NCI-H1092 (cell line): ENCODE measurements around the gene SMCR8.
"Not testable (repeated sequence)": the region's sequence is repeated elsewhere in the genome, so short reads cannot be mapped to it uniquely, and the experiment has no call there.

Experiments used
- DNase-seq: peaks from one replicate; lab custom pipeline; 2025; lab: John Stamatoyannopoulos, UW

Gene SMCR8

DNA sequence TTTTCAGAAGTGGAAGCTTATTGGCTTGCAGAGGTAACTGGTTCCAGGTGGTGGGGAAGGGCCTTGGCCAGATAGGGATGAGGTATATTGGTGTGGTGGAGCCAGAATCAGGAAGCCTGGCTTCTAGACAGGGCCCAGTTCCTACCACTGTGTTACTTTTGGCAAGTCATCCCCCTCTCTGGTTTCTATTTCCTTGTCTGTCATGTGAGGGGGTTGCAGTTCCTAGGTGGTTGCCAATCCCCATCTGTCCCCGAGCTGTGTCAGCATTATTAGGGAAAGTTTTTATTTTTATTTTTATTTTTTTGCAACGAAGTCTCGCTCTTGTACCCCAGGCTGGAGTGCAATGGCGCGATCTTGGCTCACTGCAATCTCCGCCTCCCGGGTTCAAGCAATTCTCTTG, 3.0 kb downstream of the SMCR8 start:
- DNase-seq = no peak

DNA sequence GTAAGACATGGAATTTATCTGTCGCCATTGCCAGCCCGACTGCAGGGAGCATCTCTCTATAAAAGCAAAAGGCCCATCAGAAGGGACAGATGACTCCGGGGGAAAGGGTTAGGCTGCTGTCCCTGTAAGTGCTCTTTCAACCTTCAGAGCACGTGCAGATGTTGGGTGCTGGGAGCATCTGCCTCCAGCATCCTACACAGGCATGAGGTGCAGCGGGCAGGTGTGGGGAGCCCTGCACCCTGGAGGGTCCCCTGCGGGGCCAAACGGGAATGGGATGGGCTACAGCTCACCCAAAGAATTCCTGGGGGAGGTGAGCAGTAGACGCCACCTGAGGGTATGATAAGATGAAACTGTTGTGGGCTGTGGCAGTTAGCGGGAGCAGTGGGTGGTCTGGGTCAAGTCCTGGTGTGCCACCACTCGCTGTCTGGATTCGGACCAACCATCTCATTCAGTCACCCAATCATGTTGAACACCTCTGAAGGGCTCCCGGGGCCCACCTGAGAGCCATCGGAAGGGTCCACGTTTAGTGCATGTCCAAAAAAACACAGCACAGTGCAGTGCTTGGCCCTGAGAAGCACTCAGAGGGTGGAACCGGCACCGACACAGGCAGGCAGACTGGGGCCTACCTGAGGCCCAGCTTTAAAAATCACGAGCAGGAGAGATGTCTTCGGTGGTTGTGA, 3.8 kb downstream of the SMCR8 start:
- DNase-seq = no peak

DNA sequence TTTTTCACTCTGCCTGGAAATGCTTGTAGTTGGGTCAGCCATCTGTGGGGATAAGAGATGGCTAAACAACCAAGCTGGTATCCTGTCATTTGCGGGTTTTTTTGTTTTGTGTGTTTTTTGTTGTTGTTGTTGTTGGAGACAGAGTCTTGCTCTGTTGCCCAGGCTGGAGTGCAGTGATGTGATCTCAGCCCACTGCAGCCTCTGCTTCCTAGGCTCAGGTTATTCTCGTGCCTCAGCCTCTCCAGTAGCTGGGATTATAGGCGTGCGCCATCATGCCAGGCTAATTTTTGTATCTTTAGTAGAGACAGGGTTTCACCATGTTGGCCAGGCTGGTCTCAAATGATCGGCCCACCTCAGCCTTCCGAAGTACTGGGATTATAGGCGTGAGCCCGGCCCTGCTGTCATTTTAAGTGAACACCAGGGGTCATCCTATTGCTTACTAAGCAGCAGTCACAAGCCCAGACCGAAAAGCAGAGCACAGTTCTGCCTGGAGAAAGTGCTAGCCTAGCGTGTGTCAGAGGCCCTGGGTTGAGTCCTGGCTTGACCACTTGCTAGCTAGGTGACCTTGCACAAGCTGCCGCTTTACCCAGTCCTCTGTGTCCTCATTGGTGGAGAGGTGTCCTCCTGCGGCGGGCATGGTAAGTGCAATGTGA, 4.6 kb downstream of the SMCR8 start:
- no peak for DNase-seq

DNA sequence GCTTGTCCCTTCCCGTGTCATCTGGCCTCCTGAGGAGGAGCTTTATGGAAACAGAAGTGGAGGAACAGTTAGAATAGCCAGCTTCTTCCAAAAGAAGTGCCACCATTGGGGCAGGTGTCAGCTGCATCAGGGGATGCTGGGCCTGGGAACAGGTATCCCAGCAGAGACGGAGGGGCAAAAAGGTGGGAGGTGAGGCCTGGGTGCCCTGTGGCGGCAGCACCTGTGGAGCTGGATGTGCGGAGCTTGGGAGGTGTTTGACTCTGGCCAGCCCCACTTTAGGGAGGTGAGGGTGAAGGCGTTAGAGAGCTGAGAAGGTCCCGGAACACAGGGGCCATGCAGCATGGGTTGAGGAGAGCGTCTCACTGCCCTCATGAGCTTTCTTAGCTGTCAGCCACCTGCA, 5.2 kb downstream of the SMCR8 start:
- no peak for DNase-seq

DNA sequence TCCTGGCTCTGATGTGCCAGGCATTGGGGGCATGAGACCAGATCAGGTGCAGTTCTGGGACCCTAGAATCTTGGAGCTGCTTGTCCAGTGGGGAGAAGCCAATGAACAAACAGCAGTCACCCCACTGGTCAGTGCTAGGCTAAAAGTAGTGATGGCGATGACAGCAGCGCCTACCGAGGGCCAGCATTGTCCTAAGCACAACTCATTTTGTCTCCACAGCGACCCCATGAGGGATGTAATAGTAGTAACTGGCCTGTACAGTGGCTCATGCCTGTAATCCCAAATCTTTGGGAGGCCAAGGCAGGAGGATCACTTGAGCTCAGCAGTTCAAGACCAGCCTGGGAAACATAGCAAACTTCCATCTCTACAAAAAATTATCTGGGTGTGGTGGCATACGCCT, 6.2 kb downstream of the SMCR8 start:
- no peak for DNase-seq

DNA sequence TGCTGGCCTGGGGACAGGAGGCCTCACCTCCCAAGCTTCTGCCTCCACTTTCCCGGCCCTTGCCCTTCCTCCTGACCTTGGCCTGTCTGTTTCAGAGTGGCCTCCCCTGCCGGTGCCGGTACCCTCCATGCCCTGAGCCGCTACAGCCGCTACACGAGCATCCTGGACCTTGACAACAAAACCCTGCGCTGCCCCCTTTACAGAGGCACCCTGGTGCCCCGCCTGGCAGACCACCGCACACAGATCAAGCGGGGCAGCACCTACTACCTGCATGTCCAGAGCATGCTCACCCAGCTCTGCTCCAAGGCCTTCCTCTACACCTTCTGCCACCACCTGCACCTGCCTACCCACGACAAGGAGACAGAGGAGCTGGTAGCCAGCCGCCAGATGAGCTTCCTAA, 7.4 kb downstream of the SMCR8 start:
- DNase-seq = no peak

DNA sequence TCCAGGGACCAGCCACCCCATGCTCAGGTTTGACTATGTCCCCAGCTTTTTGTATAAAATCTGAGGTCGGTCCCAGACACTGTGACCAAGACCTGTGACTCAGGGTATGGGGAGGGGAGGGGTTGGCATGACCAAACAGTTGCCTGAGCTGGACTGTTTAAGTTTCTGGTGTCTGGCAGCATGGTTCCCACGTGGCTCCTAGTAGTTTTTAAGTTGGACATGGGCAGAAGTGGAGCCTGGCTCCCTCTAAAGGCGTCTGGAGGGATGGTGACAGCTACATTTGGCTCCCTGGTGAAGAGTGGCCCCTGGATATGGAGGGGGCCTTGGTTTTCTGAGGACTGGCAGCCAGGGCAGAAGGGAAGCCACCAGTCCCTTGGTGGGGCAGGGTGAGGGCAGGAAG, 7.9 kb downstream of the SMCR8 start:
- DNase-seq = no peak

DNA sequence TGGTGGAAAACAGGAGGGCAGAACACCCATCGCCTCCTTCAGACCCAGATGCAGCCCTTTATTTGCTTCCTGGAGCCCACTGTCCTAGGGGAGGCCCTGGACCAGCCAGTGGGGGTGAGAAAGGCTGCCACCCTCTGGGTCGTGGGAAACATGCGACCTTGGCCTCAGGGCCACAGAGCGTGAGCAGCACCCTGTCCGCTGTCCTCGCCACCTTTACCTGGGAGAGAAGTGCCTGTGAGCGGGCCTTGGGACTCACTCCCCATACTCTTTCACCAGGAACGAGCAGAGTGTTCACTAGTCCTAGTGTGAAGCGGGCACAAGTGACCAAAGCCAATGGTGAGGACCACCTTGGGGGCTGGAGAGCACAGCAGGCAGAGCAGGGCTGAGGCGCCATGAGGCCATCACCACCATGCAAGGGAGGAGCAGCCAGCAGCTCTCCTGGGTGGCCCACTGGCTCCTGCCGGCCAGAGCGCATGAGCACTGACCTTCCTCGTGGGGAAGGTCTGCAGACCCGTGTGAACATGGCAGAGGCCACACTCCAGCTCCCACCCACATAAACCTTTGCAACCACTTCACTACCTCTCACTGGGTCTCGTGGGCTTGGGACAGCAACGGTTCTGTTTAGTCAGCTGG, 8.5 kb downstream of the SMCR8 start:
- no peak for DNase-seq

DNA sequence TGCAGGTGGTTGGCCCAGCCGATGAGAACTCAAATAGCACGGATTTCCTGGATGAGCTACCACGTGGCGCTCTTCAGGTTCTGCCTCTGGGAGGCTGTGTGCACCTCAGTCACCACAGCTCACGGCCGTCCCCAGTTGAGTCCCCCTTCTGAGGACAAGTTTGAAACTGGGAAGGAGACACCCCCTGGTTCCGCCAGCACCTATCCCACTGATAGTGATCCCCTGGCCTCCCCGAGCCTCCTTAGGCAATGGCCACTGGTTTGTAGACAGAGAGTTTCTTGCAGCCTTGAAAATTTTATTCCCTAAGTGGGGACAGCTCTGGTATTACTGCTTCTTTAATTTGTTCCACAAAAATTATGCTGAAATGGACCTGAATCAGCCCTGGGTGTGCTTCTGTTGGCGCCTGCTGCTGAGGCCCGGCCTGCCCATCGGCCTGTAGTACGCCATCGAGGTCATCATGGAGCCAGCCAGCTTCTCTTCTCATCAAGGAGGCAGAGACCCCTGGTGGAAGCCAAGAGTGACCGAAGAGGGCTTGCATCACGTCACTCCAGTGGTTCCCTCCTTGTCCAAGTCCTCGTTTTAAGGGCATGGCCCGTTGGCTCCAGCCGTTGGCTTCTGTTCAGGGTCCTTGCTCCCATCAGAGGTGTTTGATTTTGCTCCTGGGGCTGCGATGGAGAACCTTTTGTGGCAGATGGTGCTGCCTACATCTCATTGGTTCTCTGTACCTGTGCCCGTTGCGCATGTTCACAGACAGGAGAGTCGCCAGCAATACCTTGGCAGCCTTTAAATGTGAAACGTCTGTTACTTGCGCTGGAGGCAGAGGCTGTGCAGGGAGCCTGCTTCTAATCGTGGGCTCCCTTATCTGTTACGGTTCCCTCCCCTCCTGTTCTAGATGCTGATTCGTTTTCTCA, 9.3 kb downstream of the SMCR8 start:
- no peak for DNase-seq

DNA sequence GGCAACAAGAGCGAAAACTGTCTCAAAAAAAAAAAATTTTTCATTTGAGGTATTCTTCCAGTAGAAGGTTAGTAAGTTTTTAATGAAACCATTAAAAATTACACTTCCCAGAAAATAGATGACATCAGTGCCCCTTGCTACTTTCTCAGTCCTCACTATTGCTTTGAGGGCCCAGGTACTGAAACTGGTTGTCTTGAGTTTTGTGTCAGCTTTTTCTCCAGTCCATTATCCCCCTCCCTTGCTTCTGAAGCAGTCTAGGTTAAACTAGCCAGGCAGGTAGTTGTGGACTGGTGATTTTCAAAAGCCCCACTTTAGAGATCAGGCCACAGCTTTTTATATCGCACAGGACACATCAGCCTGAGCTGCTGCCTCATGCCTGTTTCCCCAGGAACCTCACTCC, 10.9 kb downstream of the SMCR8 start:
- no peak for DNase-seq

DNA sequence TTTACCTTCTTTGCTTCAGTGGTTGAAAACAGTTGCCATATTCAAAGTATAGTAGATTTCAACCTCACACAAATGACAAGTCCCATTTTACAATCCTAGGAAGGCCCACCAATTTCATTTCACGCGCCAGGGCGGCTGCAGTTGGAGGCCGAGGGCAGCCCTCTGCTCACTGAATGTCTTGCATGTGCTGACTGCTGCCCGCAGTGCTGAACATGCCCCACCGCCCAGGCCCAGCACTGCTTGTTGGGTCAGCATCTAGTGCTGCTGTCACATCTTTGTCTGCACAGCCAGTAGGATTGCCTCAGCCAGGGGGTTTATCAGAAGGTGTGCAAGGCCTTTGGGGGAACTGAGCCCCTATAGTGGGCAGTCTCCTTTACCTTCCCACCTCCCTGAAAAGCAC, 11.5 kb downstream of the SMCR8 start:
- DNase-seq = no peak

DNA sequence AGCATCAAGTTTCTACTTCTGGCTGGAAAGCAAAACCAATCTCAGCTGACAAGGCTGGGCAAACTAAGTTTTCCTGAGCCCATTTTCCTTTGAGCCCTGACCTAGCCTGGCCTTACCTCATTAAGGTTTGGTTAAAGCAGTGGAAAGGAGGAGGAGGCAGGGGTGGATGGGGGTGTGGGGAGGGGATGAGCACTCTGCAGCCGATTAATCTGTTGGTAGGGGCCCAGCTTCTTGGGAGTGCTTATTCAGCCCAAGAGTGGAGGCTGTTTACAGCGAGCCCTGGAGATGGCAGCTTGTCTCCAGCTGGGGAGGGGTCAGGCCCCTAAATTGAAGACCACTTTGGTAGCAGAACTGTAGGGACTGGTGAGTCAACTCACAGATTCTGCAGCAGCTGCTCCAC, 12.0 kb downstream of the SMCR8 start:
- no peak for DNase-seq

DNA sequence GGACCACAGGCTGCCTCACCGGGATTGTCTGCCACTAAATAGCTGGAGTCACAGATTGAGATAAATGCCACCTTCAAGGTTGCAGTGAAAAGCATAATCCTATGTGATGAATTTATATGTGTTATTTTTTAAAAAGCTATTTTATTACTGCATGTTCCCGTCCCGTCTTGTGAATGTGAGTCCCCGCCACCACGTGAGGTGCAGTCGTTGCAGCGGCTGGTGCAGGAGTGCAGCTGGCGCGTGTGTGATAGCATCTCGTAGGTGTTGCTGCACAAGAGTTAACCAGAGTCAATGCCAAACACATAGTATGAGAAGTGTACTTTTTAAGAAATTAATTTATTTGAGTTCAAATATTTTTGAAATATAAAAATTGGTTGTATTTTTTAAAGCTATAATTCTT, 12.5 kb downstream of the SMCR8 start:
- no peak for DNase-seq

DNA sequence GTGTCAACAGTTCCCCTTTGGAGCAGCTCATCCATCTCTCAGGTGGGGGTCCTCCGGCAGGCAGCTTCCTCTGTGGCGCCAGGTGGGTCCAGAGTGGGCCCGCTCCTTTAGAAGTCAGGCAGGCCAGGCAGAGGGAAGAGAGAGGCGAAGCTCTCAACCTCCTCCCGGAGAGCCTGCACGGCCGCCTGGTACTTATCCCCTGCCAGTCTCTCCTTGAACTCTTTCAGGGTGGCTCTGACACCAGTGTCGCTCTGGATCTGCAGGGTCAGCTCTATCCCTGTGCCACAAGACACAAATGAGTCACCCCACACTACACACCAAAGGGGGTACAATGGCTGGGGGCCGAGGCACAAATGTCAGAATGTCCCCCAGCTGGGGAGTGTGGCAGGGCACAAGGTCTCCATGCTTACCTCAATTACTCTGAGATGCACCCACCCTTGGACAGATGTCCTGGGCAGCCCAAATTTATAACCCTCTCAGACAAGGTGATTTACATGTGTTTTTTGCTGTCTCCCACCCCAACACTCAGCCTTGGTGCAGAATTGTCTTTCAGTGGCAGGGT, 13.6 kb downstream of the SMCR8 start:
- no peak for DNase-seq

DNA sequence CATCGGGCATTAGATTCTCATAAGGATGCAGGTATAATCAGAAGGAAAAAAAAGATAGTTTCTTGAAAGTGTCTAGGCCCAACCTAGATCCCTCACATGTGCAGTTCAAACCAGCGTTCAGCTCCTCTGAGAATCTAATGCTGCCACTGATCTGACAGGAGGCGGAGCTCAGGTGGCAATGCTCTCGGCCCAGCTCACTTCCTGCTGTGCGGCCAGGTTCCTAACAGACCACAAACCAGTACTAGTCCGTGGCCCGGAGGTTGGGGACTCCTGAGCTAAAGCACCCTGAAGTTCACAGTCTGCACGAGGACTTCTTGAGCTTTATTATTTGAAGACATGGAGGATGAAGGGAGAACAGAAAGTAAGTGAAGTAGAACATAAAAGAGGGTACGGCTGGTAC, 16.8 kb downstream of the SMCR8 start:
- DNase-seq = no peak

DNA sequence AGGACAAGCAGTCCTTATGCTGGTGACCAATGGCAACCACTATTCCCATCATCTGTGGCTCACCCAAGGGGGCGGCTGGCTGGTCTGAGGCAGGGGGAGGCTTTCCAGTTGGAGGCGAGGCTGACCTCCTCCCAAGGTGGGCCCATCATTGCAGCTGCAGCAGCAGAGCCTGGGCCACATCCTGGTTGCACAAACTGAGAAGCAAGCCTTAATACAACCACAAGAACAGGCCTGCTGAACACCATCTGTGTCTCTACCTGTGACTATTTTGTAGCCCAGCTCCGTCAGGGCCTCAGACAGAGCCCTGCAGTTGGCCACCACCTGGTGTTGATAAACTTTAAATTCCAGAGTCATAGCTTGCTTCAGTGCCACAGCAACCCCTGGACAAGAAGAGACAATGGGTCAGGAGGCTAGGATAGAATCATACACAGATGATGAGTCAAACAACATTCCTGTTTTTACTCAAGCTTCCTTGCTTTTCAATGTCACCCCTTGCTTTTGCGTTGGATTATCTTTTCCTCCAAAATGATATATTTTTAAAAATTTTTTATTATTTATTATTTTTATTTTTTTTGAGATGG, 17.9 kb downstream of the SMCR8 start:
- DNase-seq = no peak

DNA sequence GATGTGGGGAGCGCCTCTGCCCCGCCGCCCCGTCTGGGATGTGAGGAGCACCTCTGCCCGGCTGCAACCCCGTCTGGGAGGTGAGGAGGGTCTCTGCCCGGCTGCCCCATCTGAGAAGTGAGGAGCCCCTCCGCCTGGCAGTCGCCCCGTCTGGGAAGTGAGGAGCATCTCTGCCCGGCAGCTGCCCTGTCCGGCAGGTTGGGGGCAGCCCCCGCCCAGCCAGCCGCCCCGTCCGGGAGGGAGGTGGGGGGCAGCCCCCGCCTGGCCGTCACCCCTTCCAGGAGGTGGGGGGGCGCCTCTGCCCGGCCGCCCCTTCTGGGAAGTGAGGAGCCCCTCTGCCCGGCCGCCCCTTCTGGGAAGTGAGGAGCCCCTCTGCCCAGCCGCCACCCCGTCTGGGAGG, 23.1 kb downstream of the SMCR8 start:
- DNase-seq = not testable (repeated sequence)

DNA sequence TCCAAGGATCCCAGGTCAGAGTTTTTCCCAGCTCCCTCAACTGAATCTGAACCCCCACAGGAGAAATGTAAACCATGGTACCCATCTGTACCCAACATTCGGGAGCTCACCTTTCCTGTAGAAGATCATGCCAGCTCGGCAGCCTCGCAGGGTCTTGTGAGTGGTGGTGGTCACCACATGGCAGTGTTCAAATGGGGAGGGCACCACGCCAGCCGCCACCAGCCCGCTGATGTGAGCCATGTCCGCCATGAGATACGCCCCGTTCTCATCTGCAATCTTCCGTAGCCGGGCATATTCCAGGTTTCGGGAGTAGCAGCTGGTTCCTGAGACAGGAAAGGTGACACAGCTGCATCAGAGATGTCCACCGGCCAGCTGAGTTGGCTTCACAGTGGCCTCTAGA, 24.8 kb downstream of the SMCR8 start:
- DNase-seq = no peak

DNA sequence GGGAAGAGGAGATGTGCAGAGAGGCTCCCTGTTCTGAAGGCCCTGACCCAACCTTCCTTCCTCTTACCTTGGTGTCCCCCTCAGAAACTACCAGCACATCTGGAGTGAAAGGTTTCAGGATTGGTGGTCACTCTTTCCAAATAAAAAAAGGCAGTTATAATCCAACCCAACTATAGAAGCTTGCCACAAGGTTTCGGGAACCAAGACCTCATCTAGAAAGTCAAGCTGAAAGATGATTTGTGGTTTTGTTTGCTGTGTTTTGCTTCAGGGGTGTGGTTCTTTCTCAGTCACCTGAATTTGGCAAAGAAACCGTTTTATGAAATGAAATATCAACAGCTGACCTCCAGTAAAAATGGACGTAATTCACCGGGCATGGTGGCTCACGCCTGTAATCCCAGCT, 28.9 kb downstream of the SMCR8 start:
- DNase-seq = no peak

DNA sequence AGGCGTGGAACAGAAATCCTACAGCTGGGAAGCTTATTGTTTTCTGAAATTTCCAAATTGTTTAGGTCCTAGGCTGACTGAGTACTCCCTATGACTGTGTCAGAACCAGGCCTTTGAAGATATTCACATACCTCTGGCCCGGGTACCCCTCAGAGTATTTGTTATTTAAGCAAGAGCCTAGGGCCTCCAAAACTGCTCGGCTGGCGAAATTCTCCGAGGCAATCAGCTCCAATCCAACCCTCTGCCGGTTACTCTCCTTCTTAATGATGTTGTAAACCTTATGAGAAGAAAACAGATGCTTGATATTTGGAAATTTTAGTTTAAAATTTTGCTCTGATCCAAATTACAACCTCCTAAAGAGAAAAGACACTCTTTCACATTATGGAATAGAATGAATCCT, 38.4 kb downstream of the SMCR8 start:
- no peak for DNase-seq

DNA sequence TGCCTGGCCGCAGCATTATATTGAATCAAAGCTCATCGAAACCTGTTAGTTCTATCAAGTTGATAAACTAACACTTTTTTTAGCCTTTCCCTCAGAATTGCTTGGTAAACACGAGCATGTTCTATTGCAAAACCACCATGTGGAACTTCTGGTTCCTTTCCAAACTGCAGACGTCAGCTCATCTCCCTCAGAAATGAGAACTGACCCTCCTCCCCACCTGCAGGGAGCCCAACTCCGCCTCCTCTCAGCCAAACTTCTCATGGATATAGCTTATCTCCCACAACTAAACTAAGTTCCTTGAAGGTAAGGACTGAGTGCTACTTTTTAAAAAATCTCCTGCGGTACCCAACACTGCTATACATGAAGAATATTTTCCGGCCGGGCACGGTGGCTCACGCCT, 41.5 kb downstream of the SMCR8 start:
- no peak for DNase-seq

DNA sequence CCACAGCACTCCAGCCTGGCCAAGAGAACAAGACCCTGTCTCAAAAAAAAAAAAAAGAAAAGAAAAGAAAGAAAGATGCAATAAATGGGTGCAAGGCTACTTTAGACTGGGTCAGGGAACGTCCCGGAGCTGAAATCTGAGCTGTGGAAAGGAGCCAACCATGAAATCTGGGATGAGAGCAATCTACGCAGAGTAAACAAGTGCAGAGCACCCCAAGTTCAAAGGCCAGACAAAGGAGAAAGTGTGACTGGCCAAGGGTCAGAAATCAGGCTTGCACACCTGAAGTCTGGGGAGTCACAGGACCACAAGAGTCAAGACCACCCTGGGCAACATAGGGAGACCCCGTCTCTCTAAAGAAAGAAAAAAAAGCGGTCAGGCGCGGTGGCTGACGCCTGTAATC, 45.4 kb downstream of the SMCR8 start:
- DNase-seq = no peak
